MM.1S (cell line): ENCODE measurements around the gene SEC22A.

Experiments used
- EZH2 ChIP-seq: fragments of 300-600 bp; sonication (generic); optimal IDR thresholded peaks from 2 replicates; pipeline ENCODE3; 2017; ENCODE audit warnings: low read depth, mild to moderate bottlenecking, antibody characterized with exemption, low read length, mixed read lengths
- EZH2phosphoT487 ChIP-seq: fragments of 300-600 bp; sonication (generic); IDR thresholded peaks from 2 replicates; pipeline ENCODE4 v1.6.1; 2018; ENCODE audit warnings: antibody characterized with exemption, low read length
- TF ChIP-seq, protein P1 (sequence below): fragments of 300-600 bp; sonication (generic); IDR thresholded peaks from 2 replicates; pipeline ENCODE4 v1.5.1; 2016; ENCODE audit warnings: antibody characterized with exemption, low read length, mixed read lengths

DNA sequence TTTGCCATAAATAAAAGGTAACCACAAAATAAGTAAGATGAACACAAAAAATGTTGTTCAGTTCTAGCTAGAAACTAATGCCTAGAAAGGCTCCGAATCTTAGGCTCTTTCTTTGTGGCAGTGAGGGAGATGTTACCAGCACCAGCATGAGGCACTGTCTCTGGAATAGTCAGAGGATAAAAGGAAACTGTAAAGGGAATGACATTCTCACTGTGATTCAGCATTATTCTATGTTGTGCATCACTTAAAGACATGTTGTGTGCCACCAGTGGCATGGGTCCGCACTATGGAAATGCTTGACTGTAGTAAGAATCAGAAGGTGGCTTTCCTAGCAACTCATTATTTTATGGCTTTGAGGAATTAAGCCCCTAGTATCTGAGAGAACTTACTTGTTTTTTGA is 70.8 kb downstream of the SEC22A start:
- no peak for TF ChIP-seq EZH2
- TF ChIP-seq, protein P1, sequence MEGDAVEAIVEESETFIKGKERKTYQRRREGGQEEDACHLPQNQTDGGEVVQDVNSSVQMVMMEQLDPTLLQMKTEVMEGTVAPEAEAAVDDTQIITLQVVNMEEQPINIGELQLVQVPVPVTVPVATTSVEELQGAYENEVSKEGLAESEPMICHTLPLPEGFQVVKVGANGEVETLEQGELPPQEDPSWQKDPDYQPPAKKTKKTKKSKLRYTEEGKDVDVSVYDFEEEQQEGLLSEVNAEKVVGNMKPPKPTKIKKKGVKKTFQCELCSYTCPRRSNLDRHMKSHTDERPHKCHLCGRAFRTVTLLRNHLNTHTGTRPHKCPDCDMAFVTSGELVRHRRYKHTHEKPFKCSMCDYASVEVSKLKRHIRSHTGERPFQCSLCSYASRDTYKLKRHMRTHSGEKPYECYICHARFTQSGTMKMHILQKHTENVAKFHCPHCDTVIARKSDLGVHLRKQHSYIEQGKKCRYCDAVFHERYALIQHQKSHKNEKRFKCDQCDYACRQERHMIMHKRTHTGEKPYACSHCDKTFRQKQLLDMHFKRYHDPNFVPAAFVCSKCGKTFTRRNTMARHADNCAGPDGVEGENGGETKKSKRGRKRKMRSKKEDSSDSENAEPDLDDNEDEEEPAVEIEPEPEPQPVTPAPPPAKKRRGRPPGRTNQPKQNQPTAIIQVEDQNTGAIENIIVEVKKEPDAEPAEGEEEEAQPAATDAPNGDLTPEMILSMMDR = no peak
- no peak for TF ChIP-seq EZH2phosphoT487
